Measurements from ENCODE around the gene MAPK11.
A peak's percentile ranks its signal among the peaks of the same experiment; 100 is the strongest.

Gene MAPK11

GRCh38 chr22:50242406-50242949 is 27.7 kb downstream of the MAPK11 start:
- ATAC-seq: no peak
- no peak for TF ChIP-seq ZNF8 (CRISPR knock-in tag; IDR thresholded peaks at IDR 0.05)
- no peak for TF ChIP-seq PATZ1 (CRISPR knock-in tag; IDR thresholded peaks at IDR 0.05; ENCODE audit: borderline replicate concordance)
- no peak for TF ChIP-seq TOX (CRISPR knock-in tag; IDR thresholded peaks at IDR 0.05; ENCODE audit: borderline replicate concordance)
- no peak for TF ChIP-seq GLIS3 (CRISPR knock-in tag; IDR thresholded peaks at IDR 0.05)
- no peak for TF ChIP-seq POU6F1 (CRISPR knock-in tag; IDR thresholded peaks at IDR 0.05; ENCODE audit: borderline replicate concordance, low read depth)
- TF ChIP-seq ZC3H10 (CRISPR knock-in tag; IDR thresholded peaks at IDR 0.05): no peak
- no peak for TF ChIP-seq TSHZ2 (CRISPR knock-in tag; IDR thresholded peaks at IDR 0.05)
- no peak for TF ChIP-seq RARB (CRISPR knock-in tag; IDR thresholded peaks at IDR 0.05)
- TF ChIP-seq ARNTL (CRISPR knock-in tag; IDR thresholded peaks at IDR 0.05; ENCODE audit: borderline replicate concordance, low read depth): no peak
- no peak for TF ChIP-seq BACH2 (CRISPR knock-in tag; IDR thresholded peaks at IDR 0.05; ENCODE audit: borderline replicate concordance)
- TF ChIP-seq ESRRG (CRISPR knock-in tag; IDR thresholded peaks at IDR 0.05): no peak
- no peak for TF ChIP-seq ZNF70 (CRISPR knock-in tag; IDR thresholded peaks at IDR 0.05)
- no peak for TF ChIP-seq ZFP3 (CRISPR knock-in tag; IDR thresholded peaks at IDR 0.05)

- ATAC-seq: no peak
Observed at GRCh38 chr22:50238755-50239154, 31.4 kb downstream of the MAPK11 start.

GRCh38 chr22:50236731-50237409 is 33.3 kb downstream of the MAPK11 start:
- TF ChIP-seq ZC3H10 (CRISPR knock-in tag; IDR thresholded peaks at IDR 0.05) (no peak), GLIS3 (CRISPR knock-in tag; IDR thresholded peaks at IDR 0.05) (no peak), CSRNP3 (CRISPR knock-in tag; IDR thresholded peaks at IDR 0.05) (no peak), PATZ1 (CRISPR knock-in tag; IDR thresholded peaks at IDR 0.05; ENCODE audit: borderline replicate concordance) (no peak), TCF4 (CRISPR knock-in tag; IDR thresholded peaks at IDR 0.05; ENCODE audit: borderline replicate concordance) (no peak), ZFP30 (CRISPR knock-in tag; IDR thresholded peaks at IDR 0.05) (no peak), ESRRG (CRISPR knock-in tag; IDR thresholded peaks at IDR 0.05) (no peak)
- ATAC-seq: peak; percentile 40; the same call in 1 of the 3 replicates

More at GRCh38 chr22:50238755-50239154, 31.4 kb downstream of the MAPK11 start:
- TF ChIP-seq ZNF8 (CRISPR knock-in tag; IDR thresholded peaks at IDR 0.05) (no peak), TCF4 (CRISPR knock-in tag; IDR thresholded peaks at IDR 0.05; ENCODE audit: borderline replicate concordance) (no peak), ESRRG (CRISPR knock-in tag; IDR thresholded peaks at IDR 0.05) (no peak), PPARA (CRISPR knock-in tag; IDR thresholded peaks at IDR 0.05; ENCODE audit: borderline replicate concordance) (no peak), ZNF565 (CRISPR knock-in tag; conservative IDR thresholded peaks at IDR 0.05; ENCODE audit: low read depth) (no peak), PATZ1 (CRISPR knock-in tag; IDR thresholded peaks at IDR 0.05; ENCODE audit: borderline replicate concordance) (no peak), ZFP3 (CRISPR knock-in tag; IDR thresholded peaks at IDR 0.05) (no peak), ZFP30 (CRISPR knock-in tag; IDR thresholded peaks at IDR 0.05) (no peak), CSDC2 (CRISPR knock-in tag; IDR thresholded peaks at IDR 0.05) (no peak), TOX (CRISPR knock-in tag; IDR thresholded peaks at IDR 0.05; ENCODE audit: borderline replicate concordance) (no peak), ZC3H10 (CRISPR knock-in tag; IDR thresholded peaks at IDR 0.05) (no peak)

All from SK-N-SH treated with all-trans-retinoic acid at 6 μM for 48 hours (cell line).